ENCODE measurements around the gene SLC4A2. TPM values are rescaled to one million over a fixed set of nuclear protein-coding genes. Genes with fewer than 3 reads are reported as not detected.

The SLC4A2 gene
- total and polyA plus RNA-seq, 2 of the 8 experiments (the other 6 are each of a cell fraction or from before 2014, with no cell fraction given): 72.6 to 147 TPM

GRCh38 chr7:151104411-151105235, 45.2 kb downstream of the SLC4A2 start:
- CTCF ChIA-PET (ENCODE audit: partially characterized antibody): interaction anchor here (0.6 to 22.4 kb wide), 10 partner anchors 9 to 1282 kb away, joined by 3 to 448 read pairs (median 4); partner anchors contain the start of genes AGAP3, CDK5 and TMUB1

More at GRCh38 chr7:151104411-151105235, 45.2 kb downstream of the SLC4A2 start:
- FAIRE-seq (peak; percentile 86), DNase-seq (ENCODE audit: low read depth in 1 of 2, low spot score in 2 of 2) (peak in 1 of 2 experiments; percentile 67)
- Histone ChIP-seq H3K23ac (ENCODE audit: insufficient read length) (no peak overlapping the region), H2AK5ac (ENCODE audit: low read depth, low read length) (no peak overlapping the region), H4K91ac (replicated peaks; ENCODE audit: insufficient read length, low read length) (peak overlapping the region; percentile 20), H3K56ac (replicated peaks; ENCODE audit: insufficient read length, low read depth, low read length) (no peak overlapping the region), H3K9ac (replicated peaks in 1 of 4; ENCODE audit: extremely low read depth in 1 of 4, low read depth in 3 of 4, low read length in 3 of 4) (peak overlapping the region in 2 of 4 experiments; percentile 0 to 42; a peak in 3 of 7 replicates), H3K9me3 (ENCODE audit: insufficient read depth in 2 of 2, low read depth in 1 of 2, low read length in 1 of 2) (no peaks in the 10 kb centered on the region), H3K4me3 (ENCODE audit: extremely low read depth in 1 of 4, insufficient read depth in 2 of 4, low read depth in 3 of 4, low read length in 4 of 4) (peak overlapping the region in 3 of 4 experiments; percentile 5 to 38 (median 19); a peak in 5 of 8 replicates), H3K79me1 (ENCODE audit: low read depth, low read length) (peaks cover 12% of the 10 kb centered on the region), H3K27ac (ENCODE audit: low read depth, low read length) (no peak overlapping the region; the same call in 1 of the 2 replicates), H3K27me3 (replicated peaks in 1 of 4; ENCODE audit: control insufficient read depth in 3 of 4, extremely low read depth in 1 of 4, insufficient read depth in 3 of 4, low read length in 3 of 4) (no peaks in the 10 kb centered on the region), H2BK20ac (ENCODE audit: low read length) (no peak overlapping the region), H3K4ac (replicated peaks; ENCODE audit: insufficient read length, low read depth, low read length) (no peak overlapping the region), H3K18ac (ENCODE audit: extremely low read depth, low read length) (0 out of 2 replicates have a peak overlapping the region, but pooled peaks have one; percentile 63), H4K5ac (ENCODE audit: insufficient read length, low read depth, low read length) (no peak overlapping the region), H3K4me1 (replicated peaks in 1 of 4; ENCODE audit: control insufficient read depth in 3 of 4, insufficient read depth in 4 of 4, low read length in 3 of 4) (peaks cover 2 to 28% (median 16%) of the 10 kb centered on the region in 4 experiments), H3K4me2 (ENCODE audit: insufficient read depth in 1 of 2, low read depth in 2 of 2, low read length in 2 of 2) (peak overlapping the region; percentile 58 to 88), H3K23me2 (ENCODE audit: low read depth, low read length) (no peaks in the 10 kb centered on the region; the same call in 1 of the 2 replicates), H2BK120ac (replicated peaks; ENCODE audit: low read depth, low read length) (no peak overlapping the region), H2AFZ (ENCODE audit: low read length) (no peak overlapping the region), H3K14ac (ENCODE audit: insufficient read length) (no peak overlapping the region), H2BK15ac (ENCODE audit: low read length) (no peak overlapping the region), H4K20me1 (replicated peaks in 1 of 2; ENCODE audit: control insufficient read depth in 1 of 2, insufficient read depth in 2 of 2, low read length in 2 of 2) (peaks cover 9 to 36% of the 10 kb centered on the region in 2 experiments), H4K8ac (ENCODE audit: extremely low read depth, insufficient read depth, low read length) (no peak overlapping the region), H3K79me2 (ENCODE audit: control insufficient read depth in 1 of 2, insufficient read depth in 2 of 2, low read length in 2 of 2) (peaks cover 0 to 27% of the 10 kb centered on the region in 2 experiments; a peak in 1 of 4 replicates), H2BK12ac (ENCODE audit: low read depth, low read length) (peak overlapping the region; percentile 69; the same call in 1 of the 2 replicates), H2BK5ac (ENCODE audit: low read depth, low read length) (peak overlapping the region; percentile 89; the same call in 1 of the 2 replicates), H3K36me3 (ENCODE audit: control insufficient read depth in 2 of 4, insufficient read depth in 4 of 4, low read length in 3 of 4) (no peaks in the 10 kb centered on the region)
- TF ChIP-seq SIRT6 (IDR thresholded peaks at IDR 0.05; ENCODE audit: low read length) (no peak), SP4 (IDR thresholded peaks at IDR 0.05; ENCODE audit: low read length) (0 out of 2 replicates have a peak, but pooled peaks have one; percentile 34), KDM4A (IDR thresholded peaks at IDR 0.05; ENCODE audit: low read depth, low read length, severe bottlenecking) (peak; percentile 17), POU5F1 (IDR thresholded peaks at IDR 0.05; ENCODE audit: low read depth, low read length) (no peak), EGR1 (IDR thresholded peaks at IDR 0.05; ENCODE audit: borderline replicate concordance, low read depth, low read length) (no peak), GTF2F1 (IDR thresholded peaks at IDR 0.05; ENCODE audit: borderline replicate concordance, low read depth, low read length) (no peak), POLR2AphosphoS5 (IDR thresholded peaks at IDR 0.05; ENCODE audit: low read depth, low read length) (peak; percentile 63; the same call in 1 of the 2 replicates), CREB1 (IDR thresholded peaks at IDR 0.05) (no peak), SUZ12 (IDR thresholded peaks at IDR 0.05; ENCODE audit: low read length) (no peak), EP300 (IDR thresholded peaks at IDR 0.05; ENCODE audit: borderline replicate concordance in 1 of 2, low read depth in 2 of 2, low read length in 2 of 2) (no peak), ZNF274 (IDR thresholded peaks at IDR 0.05; ENCODE audit: borderline replicate concordance, extremely low read depth, low read length) (no peak)
- WGBS, 2 experiments (ENCODE audit: extremely low coverage in 1 of 2, insufficient coverage in 1 of 2, insufficient read length in 1 of 2, insufficient replicate concordance in 2 of 2, low coverage in 1 of 2, low lambda C conversion rate in 2 of 2, missing lambda C conversion rate in 1 of 2): 30% methylated on average over 23 of the region's 23 CpGs; no CpG with 5 or more reads in 1 of the 2 experiments
- POLR2A ChIA-PET (ENCODE audit: partially characterized antibody): interaction anchor here (0.8 to 1.2 kb wide), 3 partner anchors 10 to 30 kb away, joined by 3 to 4 read pairs (median 4); no protein-coding TSS in a partner anchor

Measured in H1 (cell line).